Uterus (tissue), 4 donors: Measurements from ENCODE around the gene F2. TPM values are rescaled to one million over a fixed set of nuclear protein-coding genes. Genes with fewer than 3 reads are reported as not detected.
"Not testable (repeated sequence)": the region's sequence is repeated elsewhere in the genome, so short reads cannot be mapped to it uniquely, and the experiment has no call there.

Source experiments
- DNase-seq, 2 donors: peaks; one replicate each; pipeline ENCODE4 v3.0.0-alpha.2; 2019 to 2020
- H3K27ac ChIP-seq, 2 donors: fragments of 200-600 bp; sonication (generic); 1 replicate in 1 of 2; 2 replicates in 1 of 2; pipeline ENCODE4 v1.5.1; 2016 to 2018
- H3K27me3 ChIP-seq, 2 donors: fragments of 200-600 bp; sonication (generic); one replicate each; pipeline ENCODE4 v1.5.1; 2018 to 2019; ENCODE audit warnings: control low read depth in 1 of 2
- H3K36me3 ChIP-seq, 2 donors: fragments of 200-600 bp; sonication (generic); one replicate each; pipeline ENCODE4 v1.5.1; 2019; ENCODE audit warnings: control low read depth in 1 of 2
- H3K4me1 ChIP-seq, 2 donors: fragments of 200-600 bp; sonication (generic); one replicate each; pipeline ENCODE4 v1.5.1; 2018 to 2019; ENCODE audit warnings: control low read depth in 1 of 2
- H3K4me3 ChIP-seq, 2 donors: fragments of 200-600 bp; sonication (generic); 1 replicate in 1 of 2; 2 replicates in 1 of 2; pipeline ENCODE4 v1.5.1; 2018 to 2019; ENCODE audit warnings: mild to moderate bottlenecking in 1 of 2
- H3K9me3 ChIP-seq, 2 donors: fragments of 200-600 bp; sonication (generic); one replicate each; pipeline ENCODE4 v1.5.1; 2019; ENCODE audit warnings: control low read depth in 1 of 2
- POLR2A ChIP-seq, 2 donors: fragments of 450-650 bp; IDR thresholded peaks; one replicate each; pipeline ENCODE4 v1.6.1; 2016; ENCODE audit warnings: antibody characterized with exemption in 2 of 2, mild to moderate bottlenecking in 1 of 2, moderate library complexity in 1 of 2
- intact Hi-C: fragments of 100-400 bp; cut with DNase I; formaldehyde crosslinking; loops from one replicate; pipeline ENCODE4 v1.15.1; 2023; ENCODE audit warnings: low total_unique reads
- total RNA-seq, 4 donors: library from RNA; depleted of rRNA in 3 of 4; stranded (reverse); fragments of >200 nt in 3 of 4; gene quantifications; one replicate each; pipeline versions ENCODE4 v1.1.0 to v1.2.4, GENCODE V29; 2014 to 2023
- TF ChIP-seq, protein P1 (sequence below), 4 experiments: fragments of 200-600 bp in 2 of 4; fragments of 450-650 bp in 2 of 4; sonication (generic) in 2 of 4; IDR thresholded peaks; one replicate each; pipeline ENCODE4 v1.5.1; 2016 to 2019; ENCODE audit warnings: antibody characterized with exemption in 4 of 4, mild to moderate bottlenecking in 2 of 4, moderate library complexity in 1 of 4
- donor health status: DM: yes; HTN: yes; CAD: no.

F2 gene
- total RNA-seq, 4 donors from 2014 or later: 0.27 TPM; not detected in 3

GRCh38 chr11:46701078-46701654 is 17.8 kb upstream of the F2 start:
- H3K9me3 ChIP-seq: no peaks in the 10 kb centered on the region
- TF ChIP-seq POLR2A (IDR thresholded peaks at IDR 0.05): no peak
- TF ChIP-seq, protein P1, sequence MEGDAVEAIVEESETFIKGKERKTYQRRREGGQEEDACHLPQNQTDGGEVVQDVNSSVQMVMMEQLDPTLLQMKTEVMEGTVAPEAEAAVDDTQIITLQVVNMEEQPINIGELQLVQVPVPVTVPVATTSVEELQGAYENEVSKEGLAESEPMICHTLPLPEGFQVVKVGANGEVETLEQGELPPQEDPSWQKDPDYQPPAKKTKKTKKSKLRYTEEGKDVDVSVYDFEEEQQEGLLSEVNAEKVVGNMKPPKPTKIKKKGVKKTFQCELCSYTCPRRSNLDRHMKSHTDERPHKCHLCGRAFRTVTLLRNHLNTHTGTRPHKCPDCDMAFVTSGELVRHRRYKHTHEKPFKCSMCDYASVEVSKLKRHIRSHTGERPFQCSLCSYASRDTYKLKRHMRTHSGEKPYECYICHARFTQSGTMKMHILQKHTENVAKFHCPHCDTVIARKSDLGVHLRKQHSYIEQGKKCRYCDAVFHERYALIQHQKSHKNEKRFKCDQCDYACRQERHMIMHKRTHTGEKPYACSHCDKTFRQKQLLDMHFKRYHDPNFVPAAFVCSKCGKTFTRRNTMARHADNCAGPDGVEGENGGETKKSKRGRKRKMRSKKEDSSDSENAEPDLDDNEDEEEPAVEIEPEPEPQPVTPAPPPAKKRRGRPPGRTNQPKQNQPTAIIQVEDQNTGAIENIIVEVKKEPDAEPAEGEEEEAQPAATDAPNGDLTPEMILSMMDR (IDR thresholded peaks at IDR 0.05): no peak
- no peaks in the 10 kb centered on the region for H3K36me3 ChIP-seq
- H3K4me1 ChIP-seq: peaks cover 24% of the 10 kb centered on the region in 2 donors
- H3K27me3 ChIP-seq: no peaks in the 10 kb centered on the region
- DNase-seq: no peak
- peak overlapping the region; percentile 89 to 96 for H3K27ac ChIP-seq
- H3K4me3 ChIP-seq: peak overlapping the region; percentile 82 to 92
- intact Hi-C loops: no loop called here

DNA sequence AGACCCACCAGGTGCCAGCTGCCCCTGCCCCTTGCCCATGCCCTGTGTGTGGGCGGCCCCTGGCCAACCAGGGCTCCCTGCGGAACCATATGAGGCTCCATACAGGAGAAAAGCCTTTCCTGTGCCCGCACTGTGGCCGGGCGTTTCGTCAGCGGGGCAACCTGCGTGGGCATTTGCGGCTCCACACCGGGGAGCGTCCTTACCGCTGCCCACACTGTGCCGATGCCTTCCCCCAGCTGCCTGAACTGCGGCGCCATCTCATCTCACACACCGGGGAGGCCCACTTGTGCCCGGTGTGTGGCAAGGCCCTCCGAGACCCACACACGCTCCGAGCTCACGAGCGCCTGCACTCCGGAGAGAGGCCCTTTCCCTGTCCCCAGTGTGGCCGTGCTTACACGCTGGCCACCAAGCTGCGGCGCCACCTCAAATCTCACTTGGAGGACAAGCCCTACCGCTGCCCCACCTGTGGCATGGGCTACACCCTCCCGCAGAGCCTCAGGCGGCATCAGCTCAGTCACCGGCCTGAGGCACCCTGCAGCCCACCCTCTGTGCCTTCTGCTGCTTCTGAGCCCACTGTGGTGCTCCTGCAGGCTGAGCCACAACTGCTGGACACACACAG is 13.8 kb upstream of the F2 start:
- Histone ChIP-seq H3K4me1 (peaks cover 0 to 8% of the 10 kb centered on the region in 2 donors), H3K27me3 (no peaks in the 10 kb centered on the region), H3K36me3 (no peaks in the 10 kb centered on the region), H3K9me3 (no peaks in the 10 kb centered on the region), H3K4me3 (no peak overlapping the region), H3K27ac (no peak overlapping the region)
- intact Hi-C loops: no loop called here
- DNase-seq: no peak
- TF ChIP-seq, protein P1 (IDR thresholded peaks at IDR 0.05): no peak
- no peak for TF ChIP-seq POLR2A (IDR thresholded peaks at IDR 0.05)

GRCh38 chr11:46706886-46707285 is 12.1 kb upstream of the F2 start:
- Histone ChIP-seq H3K4me3 (no peak overlapping the region), H3K27me3 (no peaks in the 10 kb centered on the region), H3K9me3 (no peaks in the 10 kb centered on the region), H3K36me3 (no peaks in the 10 kb centered on the region), H3K4me1 (peaks cover 0 to 7% of the 10 kb centered on the region in 2 donors), H3K27ac (no peak overlapping the region)
- DNase-seq: no peak
- intact Hi-C loops: no loop called here
- TF ChIP-seq POLR2A (IDR thresholded peaks at IDR 0.05): no peak
- TF ChIP-seq, protein P1 (IDR thresholded peaks at IDR 0.05): no peak

GRCh38 chr11:46709351-46709750 is 9.7 kb upstream of the F2 start:
- H3K27ac ChIP-seq, H3K27me3 ChIP-seq, H3K4me3 ChIP-seq, H3K9me3 ChIP-seq, DNase-seq, intact Hi-C loops, H3K4me1 ChIP-seq, H3K36me3 ChIP-seq: not testable (repeated sequence)

- Histone ChIP-seq H3K36me3 (no peaks in the 10 kb centered on the region), H3K27me3 (no peaks in the 10 kb centered on the region), H3K4me3 (no peak overlapping the region), H3K27ac (peak overlapping the region; percentile 87 to 90), H3K9me3 (no peaks in the 10 kb centered on the region), H3K4me1 (no peaks in the 10 kb centered on the region)
- peak; percentile 68 to 82 for DNase-seq
- peak in 1 of 2 donors; percentile 19 for TF ChIP-seq POLR2A (IDR thresholded peaks at IDR 0.05)
- TF ChIP-seq, protein P1 (IDR thresholded peaks at IDR 0.05): no peak
- intact Hi-C loops: no loop called here
These were observed 8.2 kb upstream of the F2 start for GRCh38 chr11:46710821-46711269.
